Spleen (tissue), 7 donors: Measurements from ENCODE around the gene SLC35C1.

ENCODE experiments used
- CTCF ChIP-seq, 11 experiments: fragments of 200-600 bp in 7 of 11; fragments of 450-650 bp in 4 of 11; sonication (generic) in 4 of 11; IDR thresholded peaks in 8 of 11; conservative IDR thresholded peaks in 3 of 11; 1 replicate in 7 of 11; 2 replicates in 4 of 11; pipeline versions ENCODE4 v1.4.0 to v1.8.0; 2016 to 2021; ENCODE audit warnings: antibody characterized with exemption in 11 of 11, inconsistent platforms in 4 of 11, mild to moderate bottlenecking in 1 of 11
- POLR2A ChIP-seq, 3 donors: fragments of 450-650 bp; IDR thresholded peaks; one replicate each; pipeline ENCODE4 v1.5.1; 2017; ENCODE audit warnings: antibody characterized with exemption in 3 of 3, mild to moderate bottlenecking in 1 of 3
- POLR2AphosphoS5 ChIP-seq, 3 donors: sonication (generic); formaldehyde crosslinking; IDR thresholded peaks; one replicate each; pipeline ENCODE4 v1.5.1; 2017; ENCODE audit warnings: antibody characterized with exemption in 3 of 3
- donor health status: DM: no; HTN: no; CAD: no; lungs with moderate emphysema.
- donor health status: DM: no; HTN: no; CAD: no.
- donor health status: DM: no; HTN: no; CAD: no.

GRCh38 chr11:45765107-45765668, 39.8 kb upstream of the SLC35C1 start:
- TF ChIP-seq CTCF (IDR thresholded peaks at IDR 0.05 in 8 of 11, conservative IDR thresholded peaks at IDR 0.05 in 3 of 11) (no peak), POLR2A (IDR thresholded peaks at IDR 0.05) (no peak), POLR2AphosphoS5 (IDR thresholded peaks at IDR 0.05) (no peak)
